ENCODE measurements around the gene CDH23. TPM values are rescaled to one million over a fixed set of nuclear protein-coding genes. Genes with fewer than 3 reads are reported as not detected.

Gene CDH23
- total and polyA plus RNA-seq, 8 donors, result 1.8 to 22.8 (median 3.0) TPM

- no peaks in the 10 kb centered on the region for H3K9me3 ChIP-seq
- no peaks in the 10 kb centered on the region for H3K36me3 ChIP-seq
- no peak overlapping the region for H3K4me3 ChIP-seq
- intact Hi-C loops (cut with DNase I), result no loop called here
- DNase-seq, result no peak
- H3K27me3 ChIP-seq, result no peaks in the 10 kb centered on the region
- H3K27ac ChIP-seq, result no peak overlapping the region
- no peak for TF ChIP-seq CTCF (IDR thresholded peaks at IDR 0.05)
- peaks cover 11 to 15% of the 10 kb centered on the region in 2 donors for H3K4me1 ChIP-seq
- ATAC-seq, result no peak
These were observed 77.2 kb downstream of the CDH23 start for GRCh38 chr10:71473671-71474599.

GRCh38 chr10:71474702-71475242, 78.1 kb downstream of the CDH23 start:
- Histone ChIP-seq H3K36me3 (no peaks in the 10 kb centered on the region), H3K9me3 (no peaks in the 10 kb centered on the region), H3K27ac (no peak overlapping the region), H3K4me3 (no peak overlapping the region), H3K27me3 (no peaks in the 10 kb centered on the region), H3K4me1 (peaks cover 11 to 15% of the 10 kb centered on the region in 2 donors)
- TF ChIP-seq CTCF (IDR thresholded peaks at IDR 0.05), result no peak
- intact Hi-C loops (cut with DNase I), result no loop called here
- DNase-seq (no peak), ATAC-seq (no peak)

GRCh38 chr10:71475243-71475871, 78.6 kb downstream of the CDH23 start:
- TF ChIP-seq CTCF (IDR thresholded peaks at IDR 0.05), result no peak
- H3K9me3 ChIP-seq, result no peaks in the 10 kb centered on the region
- no peaks in the 10 kb centered on the region for H3K27me3 ChIP-seq
- intact Hi-C loops (cut with DNase I), result no loop called here
- no peak for DNase-seq
- H3K4me1 ChIP-seq, result peaks cover 11 to 15% of the 10 kb centered on the region in 2 donors
- no peak overlapping the region for H3K27ac ChIP-seq
- H3K36me3 ChIP-seq, result no peaks in the 10 kb centered on the region
- peak overlapping the region in 1 of 2 donors; percentile 5 for H3K4me3 ChIP-seq
- ATAC-seq, result peak; percentile 36

- TF ChIP-seq CTCF (IDR thresholded peaks at IDR 0.05), result no peak
- DNase-seq, result peak in 2 of 4 donors; percentile 57 to 64
- intact Hi-C loops (cut with DNase I), result no loop called here
- no peaks in the 10 kb centered on the region for H3K36me3 ChIP-seq
- peaks cover 11 to 15% of the 10 kb centered on the region in 2 donors for H3K4me1 ChIP-seq
- no peaks in the 10 kb centered on the region for H3K27me3 ChIP-seq
- peak; percentile 80 for ATAC-seq
- no peaks in the 10 kb centered on the region for H3K9me3 ChIP-seq
- no peak overlapping the region for H3K27ac ChIP-seq
- H3K4me3 ChIP-seq, result no peak overlapping the region
These were observed 79.7 kb downstream of the CDH23 start for GRCh38 chr10:71476228-71477011.
